ENCODE data around the gene UGT1A8.

Gene UGT1A8

DNA sequence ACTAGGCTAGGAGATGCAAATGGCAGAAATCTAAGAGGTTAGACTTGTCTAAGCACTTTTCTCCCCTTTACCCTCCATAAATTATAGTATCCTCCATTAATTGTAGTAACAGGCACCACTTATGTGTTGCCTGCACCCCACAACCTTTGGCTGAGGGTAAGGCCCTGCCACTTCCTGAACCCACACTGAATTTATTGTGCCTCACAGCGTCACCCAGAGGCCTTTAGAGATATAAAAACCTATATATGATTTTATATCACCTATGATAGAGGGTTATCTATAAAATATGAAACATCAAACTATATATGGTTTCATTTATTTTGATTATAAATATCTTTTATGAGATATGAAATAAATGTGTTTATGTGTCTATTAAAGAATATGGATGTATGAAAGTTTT is 56.9 kb downstream of the UGT1A8 start:
- no peaks in the 10 kb centered on the region for H4K20me1 ChIP-seq (ENCODE audit: insufficient read depth, low read length)
- TF ChIP-seq EZH2phosphoT487 (IDR thresholded peaks at IDR 0.05; ENCODE audit: low read length): no peak
- TF ChIP-seq, protein P1, sequence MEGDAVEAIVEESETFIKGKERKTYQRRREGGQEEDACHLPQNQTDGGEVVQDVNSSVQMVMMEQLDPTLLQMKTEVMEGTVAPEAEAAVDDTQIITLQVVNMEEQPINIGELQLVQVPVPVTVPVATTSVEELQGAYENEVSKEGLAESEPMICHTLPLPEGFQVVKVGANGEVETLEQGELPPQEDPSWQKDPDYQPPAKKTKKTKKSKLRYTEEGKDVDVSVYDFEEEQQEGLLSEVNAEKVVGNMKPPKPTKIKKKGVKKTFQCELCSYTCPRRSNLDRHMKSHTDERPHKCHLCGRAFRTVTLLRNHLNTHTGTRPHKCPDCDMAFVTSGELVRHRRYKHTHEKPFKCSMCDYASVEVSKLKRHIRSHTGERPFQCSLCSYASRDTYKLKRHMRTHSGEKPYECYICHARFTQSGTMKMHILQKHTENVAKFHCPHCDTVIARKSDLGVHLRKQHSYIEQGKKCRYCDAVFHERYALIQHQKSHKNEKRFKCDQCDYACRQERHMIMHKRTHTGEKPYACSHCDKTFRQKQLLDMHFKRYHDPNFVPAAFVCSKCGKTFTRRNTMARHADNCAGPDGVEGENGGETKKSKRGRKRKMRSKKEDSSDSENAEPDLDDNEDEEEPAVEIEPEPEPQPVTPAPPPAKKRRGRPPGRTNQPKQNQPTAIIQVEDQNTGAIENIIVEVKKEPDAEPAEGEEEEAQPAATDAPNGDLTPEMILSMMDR (IDR thresholded peaks at IDR 0.05; ENCODE audit: low read length): no peak
- TF ChIP-seq EZH2 (optimal IDR thresholded peaks at IDR 0.05; ENCODE audit: low read depth, low read length): no peak
- H3K79me2 ChIP-seq (ENCODE audit: low read length): no peaks in the 10 kb centered on the region
- H3K4me2 ChIP-seq (ENCODE audit: low read depth, low read length): no peak overlapping the region
- no peaks in the 10 kb centered on the region for H3K27me3 ChIP-seq (replicated peaks; ENCODE audit: insufficient read depth, low read length)
- no peaks in the 10 kb centered on the region for H3K9me2 ChIP-seq (replicated peaks; ENCODE audit: insufficient read depth, low read length)
- H3K9ac ChIP-seq (ENCODE audit: low read length): no peak overlapping the region
- no peak overlapping the region for H3K27ac ChIP-seq (ENCODE audit: low read length)
- DNase-seq: no peak
- H3F3A ChIP-seq (ENCODE audit: insufficient read depth, low read length): no peaks in the 10 kb centered on the region
- no peaks in the 10 kb centered on the region for H3K36me3 ChIP-seq (replicated peaks; ENCODE audit: insufficient read depth, low read length)
- no peak overlapping the region for H3K4me3 ChIP-seq (ENCODE audit: low read length)
- H2AFZ ChIP-seq (ENCODE audit: low read length): no peak overlapping the region
- H3K4me1 ChIP-seq (ENCODE audit: low read length): no peaks in the 10 kb centered on the region
- no peaks in the 10 kb centered on the region for H3K9me3 ChIP-seq (replicated peaks; ENCODE audit: insufficient read depth, low read length)

DNA sequence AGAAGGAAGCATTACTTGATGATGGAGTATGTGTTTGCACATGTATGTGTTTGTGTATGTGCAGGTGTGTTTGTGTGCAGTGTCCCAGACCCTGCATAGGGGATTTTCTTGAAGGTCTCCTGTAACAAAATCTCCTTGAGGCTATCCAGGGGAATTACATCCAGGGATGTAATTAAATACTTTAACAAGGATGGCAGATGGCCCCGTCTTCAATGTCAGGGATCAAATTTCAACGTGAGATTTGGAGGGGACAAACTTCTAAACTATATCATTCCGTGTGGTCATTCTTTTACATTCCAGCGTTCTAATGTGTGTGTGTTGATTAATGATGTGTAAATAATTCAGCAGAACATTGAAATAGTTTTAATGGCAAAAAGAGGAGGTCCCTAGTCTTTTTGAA is 57.6 kb downstream of the UGT1A8 start:
- DNase-seq: no peak
- Histone ChIP-seq H3K9ac (ENCODE audit: low read length) (no peak overlapping the region), H4K20me1 (ENCODE audit: insufficient read depth, low read length) (no peaks in the 10 kb centered on the region), H3K4me2 (ENCODE audit: low read depth, low read length) (no peak overlapping the region), H3K9me3 (replicated peaks; ENCODE audit: insufficient read depth, low read length) (no peaks in the 10 kb centered on the region), H3K27me3 (replicated peaks; ENCODE audit: insufficient read depth, low read length) (no peaks in the 10 kb centered on the region), H3K36me3 (replicated peaks; ENCODE audit: insufficient read depth, low read length) (no peaks in the 10 kb centered on the region), H3K79me2 (ENCODE audit: low read length) (no peaks in the 10 kb centered on the region), H3K27ac (ENCODE audit: low read length) (no peak overlapping the region), H3K4me1 (ENCODE audit: low read length) (no peaks in the 10 kb centered on the region), H2AFZ (ENCODE audit: low read length) (no peak overlapping the region), H3F3A (ENCODE audit: insufficient read depth, low read length) (no peaks in the 10 kb centered on the region), H3K9me2 (replicated peaks; ENCODE audit: insufficient read depth, low read length) (no peaks in the 10 kb centered on the region), H3K4me3 (ENCODE audit: low read length) (no peak overlapping the region)
- TF ChIP-seq, protein P1 (IDR thresholded peaks at IDR 0.05; ENCODE audit: low read length): no peak
- TF ChIP-seq EZH2 (optimal IDR thresholded peaks at IDR 0.05; ENCODE audit: low read depth, low read length) (no peak), EZH2phosphoT487 (IDR thresholded peaks at IDR 0.05; ENCODE audit: low read length) (no peak)

DNA sequence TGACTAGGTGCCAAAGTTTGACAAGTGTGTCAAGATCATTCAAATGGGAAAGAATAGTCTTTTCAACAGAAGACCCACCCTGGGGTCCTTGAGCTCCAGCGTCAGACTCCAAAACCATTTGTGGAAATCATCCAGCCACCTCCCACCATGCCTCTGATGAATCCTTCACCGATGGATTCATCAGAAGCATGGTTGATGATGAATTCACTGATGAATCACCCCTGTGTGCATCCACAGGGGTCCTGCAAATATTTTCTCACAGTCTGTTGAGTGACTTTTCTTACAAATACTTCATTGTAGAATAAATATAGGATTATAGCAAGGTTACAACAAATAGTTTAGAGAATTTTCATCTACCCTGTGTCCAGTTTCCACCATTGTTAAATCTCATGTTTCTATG is 58.6 kb downstream of the UGT1A8 start:
- H3K27ac ChIP-seq (ENCODE audit: low read length): no peak overlapping the region
- no peaks in the 10 kb centered on the region for H3K4me1 ChIP-seq (ENCODE audit: low read length)
- no peaks in the 10 kb centered on the region for H3F3A ChIP-seq (ENCODE audit: insufficient read depth, low read length)
- no peak overlapping the region for H3K9ac ChIP-seq (ENCODE audit: low read length)
- H3K27me3 ChIP-seq (replicated peaks; ENCODE audit: insufficient read depth, low read length): no peaks in the 10 kb centered on the region
- H4K20me1 ChIP-seq (ENCODE audit: insufficient read depth, low read length): no peaks in the 10 kb centered on the region
- DNase-seq: no peak
- no peak for TF ChIP-seq EZH2 (optimal IDR thresholded peaks at IDR 0.05; ENCODE audit: low read depth, low read length)
- TF ChIP-seq EZH2phosphoT487 (IDR thresholded peaks at IDR 0.05; ENCODE audit: low read length): no peak
- TF ChIP-seq, protein P1 (IDR thresholded peaks at IDR 0.05; ENCODE audit: low read length): no peak
- H2AFZ ChIP-seq (ENCODE audit: low read length): no peak overlapping the region
- H3K36me3 ChIP-seq (replicated peaks; ENCODE audit: insufficient read depth, low read length): no peaks in the 10 kb centered on the region
- no peaks in the 10 kb centered on the region for H3K79me2 ChIP-seq (ENCODE audit: low read length)
- no peak overlapping the region for H3K4me2 ChIP-seq (ENCODE audit: low read depth, low read length)
- H3K9me3 ChIP-seq (replicated peaks; ENCODE audit: insufficient read depth, low read length): no peaks in the 10 kb centered on the region
- no peak overlapping the region for H3K4me3 ChIP-seq (ENCODE audit: low read length)
- no peaks in the 10 kb centered on the region for H3K9me2 ChIP-seq (replicated peaks; ENCODE audit: insufficient read depth, low read length)
